Neural cell (in vitro differentiated cells): ENCODE measurements around the gene TBC1D19. TPM values are rescaled to one million over a fixed set of nuclear protein-coding genes. Genes with fewer than 3 reads are reported as not detected.

Source experiments
- H2AFZ ChIP-seq: fragments of 200-600, 300-800 bp; sonication (generic), shearing (Covaris generic); 2 replicates; pipeline ENCODE4 v1.6.0; 2014; ENCODE audit warnings: low read depth, mild to moderate bottlenecking, antibody characterized with exemption, low read length, moderate library complexity
- H3F3A ChIP-seq: fragments of 200-600 bp; shearing (Covaris generic); 2 replicates; pipeline ENCODE4 v1.6.1; 2016; ENCODE audit warnings: mild to moderate bottlenecking, moderate library complexity, mixed read lengths, antibody characterized with exemption, low read length; ENCODE audit not compliant: insufficient read depth, poor library complexity, severe bottlenecking
- H3K27ac ChIP-seq: fragments of 200-600, 300-800 bp; sonication (generic), shearing (Covaris generic); 2 replicates; pipeline ENCODE4 v1.5.1; 2014; ENCODE audit warnings: mild to moderate bottlenecking, low read length, moderate library complexity
- H3K27me3 ChIP-seq: fragments of 300-800, 200-600 bp; sonication (generic), shearing (Covaris generic); 2 replicates; pipeline ENCODE4 v1.6.0; 2014; ENCODE audit warnings: mild to moderate bottlenecking, low read depth, low read length, moderate library complexity; ENCODE audit not compliant: insufficient read depth
- H3K36me3 ChIP-seq: fragments of 300-800, 200-600 bp; sonication (generic), shearing (Covaris generic); 2 replicates; pipeline ENCODE4 v1.5.1; 2014; ENCODE audit warnings: mild to moderate bottlenecking, antibody characterized with exemption, low read length, moderate library complexity; ENCODE audit not compliant: insufficient read depth
- H3K4me2 ChIP-seq: fragments of 300-800, 200-600 bp; sonication (generic), shearing (Covaris generic); 2 replicates; pipeline ENCODE4 v1.6.0; 2014; ENCODE audit warnings: mild to moderate bottlenecking, low read length
- H3K4me3 ChIP-seq: fragments of 300-800, 200-600 bp; sonication (generic), shearing (Covaris generic); 2 replicates; pipeline ENCODE4 v1.5.1; 2014; ENCODE audit warnings: mild to moderate bottlenecking, low read length, moderate library complexity
- H3K79me2 ChIP-seq: fragments of 200-600 bp; shearing (Covaris generic); replicated peaks from 2 replicates; pipeline ENCODE4 v1.6.0; 2014; ENCODE audit warnings: mild to moderate bottlenecking, low read length, moderate library complexity; ENCODE audit not compliant: insufficient read depth
- H3K9ac ChIP-seq: fragments of 300-800, 200-600 bp; sonication (generic), shearing (Covaris generic); 2 replicates; pipeline ENCODE4 v1.6.1; 2016; ENCODE audit warnings: mild to moderate bottlenecking, low read length, mixed read lengths
- H3K9me2 ChIP-seq: fragments of 200-600 bp; shearing (Covaris generic); 2 replicates; pipeline ENCODE4 v1.6.1; 2016; ENCODE audit warnings: mild to moderate bottlenecking, low read length, mixed read lengths; ENCODE audit not compliant: insufficient read depth
- H3K9me3 ChIP-seq: fragments of 200-600, 300-800 bp; sonication (generic), shearing (Covaris generic); 2 replicates; pipeline ENCODE4 v1.6.1; 2016; ENCODE audit warnings: mild to moderate bottlenecking, mixed run types, low read length, moderate library complexity, mixed read lengths
- H4K20me1 ChIP-seq: fragments of 200-600 bp; shearing (Covaris generic); 2 replicates; pipeline ENCODE4 v1.6.1; 2016; ENCODE audit warnings: mild to moderate bottlenecking, mixed run types; ENCODE audit not compliant: insufficient read depth
- EP300 ChIP-seq: fragments of 450-650 bp; conservative IDR thresholded peaks from 2 replicates; pipeline ENCODE4 v1.6.1; 2014; ENCODE audit warnings: antibody characterized with exemption, mild to moderate bottlenecking, moderate library complexity; ENCODE audit not compliant: poor library complexity, severe bottlenecking
- EZH2 ChIP-seq: fragments of 200-600, 300-800 bp; shearing (Covaris generic), sonication (generic); IDR thresholded peaks from 2 replicates; pipeline ENCODE4 v1.6.1; 2014; ENCODE audit warnings: antibody characterized with exemption, low read length, borderline replicate concordance, mild to moderate bottlenecking; ENCODE audit not compliant: insufficient read depth, poor library complexity, severe bottlenecking
- MXI1 ChIP-seq: fragments of 450-650 bp; conservative IDR thresholded peaks from 2 replicates; pipeline ENCODE4 v1.6.1; 2014; ENCODE audit warnings: antibody characterized with exemption, mild to moderate bottlenecking; ENCODE audit not compliant: poor library complexity, severe bottlenecking
- POLR2AphosphoS5 ChIP-seq: IDR thresholded peaks from 2 replicates; pipeline ENCODE4 v1.6.1; 2012
- RAD21 ChIP-seq: fragments of 450-650 bp; conservative IDR thresholded peaks from 2 replicates; pipeline ENCODE4 v1.6.1; 2014; ENCODE audit warnings: antibody characterized with exemption, mild to moderate bottlenecking, moderate library complexity
- TAF1 ChIP-seq: IDR thresholded peaks from 2 replicates; pipeline ENCODE4 v1.6.1; 2012; ENCODE audit warnings: low read depth
- polyA plus RNA-seq: library from polyadenylated mRNA; depleted of rRNA; stranded (reverse); fragments of >200 nt; gene quantifications from 2 replicates; pipeline ENCODE4 v1.2.3, GENCODE V29; 2014
- TF ChIP-seq, protein P1 (sequence below): IDR thresholded peaks from 2 replicates; pipeline ENCODE4 v1.6.1; 2012; ENCODE audit warnings: borderline replicate concordance
- TF ChIP-seq, protein P2 (sequence below): fragments of 450-650 bp; IDR thresholded peaks from 2 replicates; pipeline ENCODE4 v1.5.1; 2014; ENCODE audit warnings: antibody characterized with exemption, mild to moderate bottlenecking, moderate library complexity; ENCODE audit not compliant: poor library complexity, severe bottlenecking

Gene TBC1D19
- polyA plus RNA-seq, 1 donor from 2014 or later = 23.1 TPM

DNA sequence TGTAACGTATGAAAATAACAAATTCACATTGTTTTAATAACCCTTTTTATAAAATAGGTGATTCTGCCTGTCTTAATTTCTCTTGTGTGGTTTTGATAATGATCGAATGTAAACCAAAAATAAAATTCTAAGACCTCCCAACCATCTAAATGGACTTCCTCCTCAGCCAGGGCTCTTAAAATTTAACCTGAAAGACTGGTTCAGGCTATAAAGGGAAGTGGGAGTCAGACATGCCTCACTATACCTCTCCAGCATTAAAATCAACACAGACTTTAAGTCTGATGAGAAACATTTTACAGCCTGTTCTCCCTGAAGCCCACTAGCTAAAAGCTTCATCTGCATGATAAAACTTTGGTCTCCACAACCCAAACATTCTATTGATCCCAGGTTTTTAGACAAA is 179.2 kb downstream of the TBC1D19 start:
- Histone ChIP-seq H3K27ac (no peak overlapping the region), H3K4me2 (no peak overlapping the region), H3K4me3 (no peak overlapping the region), H3K36me3 (peaks cover 3% of the 10 kb centered on the region), H4K20me1 (no peaks in the 10 kb centered on the region), H3K9me2 (no peaks in the 10 kb centered on the region), H3K27me3 (no peaks in the 10 kb centered on the region), H3K9me3 (no peaks in the 10 kb centered on the region), H3F3A (no peaks in the 10 kb centered on the region), H3K79me2 (no peaks in the 10 kb centered on the region), H3K9ac (no peak overlapping the region), H2AFZ (no peak overlapping the region)
- no peak for TF ChIP-seq POLR2AphosphoS5
- no peak for TF ChIP-seq TAF1
- TF ChIP-seq, protein P1, sequence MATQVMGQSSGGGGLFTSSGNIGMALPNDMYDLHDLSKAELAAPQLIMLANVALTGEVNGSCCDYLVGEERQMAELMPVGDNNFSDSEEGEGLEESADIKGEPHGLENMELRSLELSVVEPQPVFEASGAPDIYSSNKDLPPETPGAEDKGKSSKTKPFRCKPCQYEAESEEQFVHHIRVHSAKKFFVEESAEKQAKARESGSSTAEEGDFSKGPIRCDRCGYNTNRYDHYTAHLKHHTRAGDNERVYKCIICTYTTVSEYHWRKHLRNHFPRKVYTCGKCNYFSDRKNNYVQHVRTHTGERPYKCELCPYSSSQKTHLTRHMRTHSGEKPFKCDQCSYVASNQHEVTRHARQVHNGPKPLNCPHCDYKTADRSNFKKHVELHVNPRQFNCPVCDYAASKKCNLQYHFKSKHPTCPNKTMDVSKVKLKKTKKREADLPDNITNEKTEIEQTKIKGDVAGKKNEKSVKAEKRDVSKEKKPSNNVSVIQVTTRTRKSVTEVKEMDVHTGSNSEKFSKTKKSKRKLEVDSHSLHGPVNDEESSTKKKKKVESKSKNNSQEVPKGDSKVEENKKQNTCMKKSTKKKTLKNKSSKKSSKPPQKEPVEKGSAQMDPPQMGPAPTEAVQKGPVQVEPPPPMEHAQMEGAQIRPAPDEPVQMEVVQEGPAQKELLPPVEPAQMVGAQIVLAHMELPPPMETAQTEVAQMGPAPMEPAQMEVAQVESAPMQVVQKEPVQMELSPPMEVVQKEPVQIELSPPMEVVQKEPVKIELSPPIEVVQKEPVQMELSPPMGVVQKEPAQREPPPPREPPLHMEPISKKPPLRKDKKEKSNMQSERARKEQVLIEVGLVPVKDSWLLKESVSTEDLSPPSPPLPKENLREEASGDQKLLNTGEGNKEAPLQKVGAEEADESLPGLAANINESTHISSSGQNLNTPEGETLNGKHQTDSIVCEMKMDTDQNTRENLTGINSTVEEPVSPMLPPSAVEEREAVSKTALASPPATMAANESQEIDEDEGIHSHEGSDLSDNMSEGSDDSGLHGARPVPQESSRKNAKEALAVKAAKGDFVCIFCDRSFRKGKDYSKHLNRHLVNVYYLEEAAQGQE = no peak
- TF ChIP-seq EP300 = no peak
- no peak for TF ChIP-seq MXI1
- TF ChIP-seq EZH2 = no peak

DNA sequence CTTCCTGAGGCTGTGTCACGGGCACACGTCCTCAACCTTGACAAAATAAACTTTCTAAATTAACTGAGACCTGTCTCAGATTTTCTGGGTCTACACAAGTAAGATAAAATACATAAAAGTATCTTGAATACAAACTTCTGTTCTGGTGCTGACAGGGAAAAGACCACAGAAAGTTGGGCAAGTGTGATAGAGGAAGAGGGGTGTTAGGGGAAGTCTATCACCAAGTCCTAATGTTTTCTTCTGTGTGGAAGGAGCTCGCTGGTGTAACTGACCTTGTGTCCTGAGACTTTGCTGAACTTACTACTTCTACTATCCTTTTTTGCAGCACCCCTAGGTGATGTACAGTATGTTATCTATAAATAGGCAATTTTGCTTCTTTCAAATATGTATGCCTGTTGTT is 179.8 kb downstream of the TBC1D19 start:
- Histone ChIP-seq H3K9ac (no peak overlapping the region), H3K4me2 (no peak overlapping the region), H3K36me3 (peaks cover 3% of the 10 kb centered on the region), H3K9me3 (no peaks in the 10 kb centered on the region), H3K9me2 (no peaks in the 10 kb centered on the region), H3K4me3 (no peak overlapping the region), H3F3A (no peaks in the 10 kb centered on the region), H3K79me2 (no peaks in the 10 kb centered on the region), H4K20me1 (no peaks in the 10 kb centered on the region), H3K27me3 (no peaks in the 10 kb centered on the region), H2AFZ (no peak overlapping the region), H3K27ac (no peak overlapping the region)
- TF ChIP-seq RAD21 = no peak
- no peak for TF ChIP-seq EZH2
- TF ChIP-seq TAF1 = no peak

DNA sequence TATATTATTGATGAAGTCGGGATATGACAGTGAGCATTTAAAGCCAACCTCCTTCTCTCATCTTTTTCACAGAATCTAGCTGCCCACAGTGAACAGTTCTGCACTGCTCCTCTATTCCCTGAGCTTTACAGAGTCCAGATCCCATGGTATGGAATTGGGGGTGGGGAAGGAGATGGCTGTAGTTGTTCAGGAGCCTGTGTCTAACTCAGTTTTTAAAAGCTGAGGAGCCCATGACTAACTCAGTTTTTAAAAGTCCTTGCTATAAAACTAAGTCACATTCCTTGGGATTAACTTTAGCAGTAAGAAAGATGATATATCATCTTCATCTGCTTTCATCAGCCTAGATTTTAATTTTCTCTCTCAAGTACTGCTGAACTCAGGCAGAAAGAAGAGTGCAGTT is 180.3 kb downstream of the TBC1D19 start:
- Histone ChIP-seq H3K9ac (no peak overlapping the region), H3K9me2 (no peaks in the 10 kb centered on the region), H3K9me3 (no peaks in the 10 kb centered on the region), H4K20me1 (no peaks in the 10 kb centered on the region), H3K27me3 (no peaks in the 10 kb centered on the region), H3K27ac (no peak overlapping the region), H3K4me3 (no peak overlapping the region), H3F3A (no peaks in the 10 kb centered on the region), H3K4me2 (no peak overlapping the region), H3K79me2 (no peaks in the 10 kb centered on the region), H3K36me3 (peaks cover 3% of the 10 kb centered on the region), H2AFZ (no peak overlapping the region)
- TF ChIP-seq EZH2 = no peak

DNA sequence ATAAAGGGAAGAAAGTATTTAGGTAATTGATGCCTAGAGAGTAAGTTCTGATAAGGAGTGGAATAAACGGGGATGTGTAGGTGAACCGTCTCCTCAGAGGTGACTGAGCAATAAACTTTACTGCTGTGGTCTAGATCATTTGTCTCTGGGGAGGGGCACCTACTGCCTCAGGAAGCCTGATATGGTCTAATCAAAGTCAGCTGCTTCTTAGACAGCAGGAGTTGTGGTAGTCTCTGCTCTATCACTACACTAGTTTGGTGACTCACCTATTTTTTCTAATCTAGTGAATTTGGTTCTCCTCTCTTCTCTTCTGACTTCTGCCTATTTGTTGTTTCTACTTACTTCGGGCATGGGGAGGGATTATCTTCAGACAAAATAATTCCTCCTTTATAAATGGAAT is 181.6 kb downstream of the TBC1D19 start:
- no peaks in the 10 kb centered on the region for H3K79me2 ChIP-seq
- no peaks in the 10 kb centered on the region for H3K36me3 ChIP-seq
- H3K4me3 ChIP-seq = no peak overlapping the region
- no peak overlapping the region for H3K9ac ChIP-seq
- no peak overlapping the region for H2AFZ ChIP-seq
- no peak overlapping the region for H3K4me2 ChIP-seq
- H3F3A ChIP-seq = no peaks in the 10 kb centered on the region
- no peaks in the 10 kb centered on the region for H3K9me3 ChIP-seq
- H3K27ac ChIP-seq = no peak overlapping the region
- TF ChIP-seq MXI1 (no peak), RAD21 (no peak), POLR2AphosphoS5 (no peak), EP300 (no peak)
- TF ChIP-seq, protein P2, sequence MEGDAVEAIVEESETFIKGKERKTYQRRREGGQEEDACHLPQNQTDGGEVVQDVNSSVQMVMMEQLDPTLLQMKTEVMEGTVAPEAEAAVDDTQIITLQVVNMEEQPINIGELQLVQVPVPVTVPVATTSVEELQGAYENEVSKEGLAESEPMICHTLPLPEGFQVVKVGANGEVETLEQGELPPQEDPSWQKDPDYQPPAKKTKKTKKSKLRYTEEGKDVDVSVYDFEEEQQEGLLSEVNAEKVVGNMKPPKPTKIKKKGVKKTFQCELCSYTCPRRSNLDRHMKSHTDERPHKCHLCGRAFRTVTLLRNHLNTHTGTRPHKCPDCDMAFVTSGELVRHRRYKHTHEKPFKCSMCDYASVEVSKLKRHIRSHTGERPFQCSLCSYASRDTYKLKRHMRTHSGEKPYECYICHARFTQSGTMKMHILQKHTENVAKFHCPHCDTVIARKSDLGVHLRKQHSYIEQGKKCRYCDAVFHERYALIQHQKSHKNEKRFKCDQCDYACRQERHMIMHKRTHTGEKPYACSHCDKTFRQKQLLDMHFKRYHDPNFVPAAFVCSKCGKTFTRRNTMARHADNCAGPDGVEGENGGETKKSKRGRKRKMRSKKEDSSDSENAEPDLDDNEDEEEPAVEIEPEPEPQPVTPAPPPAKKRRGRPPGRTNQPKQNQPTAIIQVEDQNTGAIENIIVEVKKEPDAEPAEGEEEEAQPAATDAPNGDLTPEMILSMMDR = no peak
- no peaks in the 10 kb centered on the region for H3K27me3 ChIP-seq
- H4K20me1 ChIP-seq = no peaks in the 10 kb centered on the region
- H3K9me2 ChIP-seq = no peaks in the 10 kb centered on the region
